ENCODE measurements around the gene NPLOC4. TPM values are rescaled to one million over a fixed set of nuclear protein-coding genes. Genes with fewer than 3 reads are reported as not detected.

The NPLOC4 gene
- total and polyA plus RNA-seq, 9 donors = 24.4 to 84.8 (median 56.3) TPM

GRCh38 chr17:81550830-81551457 is 86.0 kb downstream of the NPLOC4 start:
- Histone ChIP-seq H3K36me3 (no peaks in the 10 kb centered on the region), H3K27ac (no peak overlapping the region), H3K9me3 (no peaks in the 10 kb centered on the region), H3K4me1 (ENCODE audit: insufficient read depth) (peaks cover 10% of the 10 kb centered on the region), H3K4me3 (peak overlapping the region; percentile 94), H3K27me3 (no peaks in the 10 kb centered on the region)
- intact Hi-C loops (cut with DNase I) = no loop called here
- TF ChIP-seq EP300 (IDR thresholded peaks at IDR 0.05) = no peak
- no peak for TF ChIP-seq POLR2A (IDR thresholded peaks at IDR 0.05)
- TF ChIP-seq CTCF (IDR thresholded peaks at IDR 0.05) = no peak
- WGBS, 3 donors = 72 to 77% (median 73%) methylated on average over 27 of the region's 27 CpGs
- DNase-seq = no peak

GRCh38 chr17:81550285-81550684 is 86.6 kb downstream of the NPLOC4 start:
- Histone ChIP-seq H3K27me3 (no peaks in the 10 kb centered on the region), H3K36me3 (no peaks in the 10 kb centered on the region), H3K4me3 (no peak overlapping the region), H3K27ac (no peak overlapping the region), H3K4me1 (ENCODE audit: insufficient read depth) (peaks cover 10% of the 10 kb centered on the region), H3K9me3 (no peaks in the 10 kb centered on the region)
- TF ChIP-seq EP300 (IDR thresholded peaks at IDR 0.05) (no peak), POLR2A (IDR thresholded peaks at IDR 0.05) (no peak), CTCF (IDR thresholded peaks at IDR 0.05) (no peak)
- intact Hi-C loops (cut with DNase I) = no loop called here
- WGBS, 3 donors = 86 to 96% (median 94%) methylated on average over 14 to 15 of the region's 15 CpGs
- no peak for DNase-seq

- Histone ChIP-seq H3K27me3 (no peaks in the 10 kb centered on the region), H3K27ac (no peak overlapping the region), H3K4me3 (no peak overlapping the region), H3K9me3 (no peaks in the 10 kb centered on the region), H3K36me3 (no peaks in the 10 kb centered on the region), H3K4me1 (ENCODE audit: insufficient read depth) (peaks cover 10% of the 10 kb centered on the region)
- 86 to 89% (median 88%) methylated on average over 8 of the region's 8 CpGs for WGBS, 3 donors
- intact Hi-C loops (cut with DNase I) = no loop called here
- no peak for DNase-seq
- TF ChIP-seq POLR2A (IDR thresholded peaks at IDR 0.05) (no peak), EP300 (IDR thresholded peaks at IDR 0.05) (no peak), CTCF (IDR thresholded peaks at IDR 0.05) (no peak)
Observed at GRCh38 chr17:81549826-81550225, 87.1 kb downstream of the NPLOC4 start.

GRCh38 chr17:81549031-81549557 is 87.8 kb downstream of the NPLOC4 start:
- intact Hi-C loops (cut with DNase I) = no loop called here
- Histone ChIP-seq H3K4me3 (no peak overlapping the region), H3K4me1 (ENCODE audit: insufficient read depth) (peaks cover 10% of the 10 kb centered on the region), H3K36me3 (no peaks in the 10 kb centered on the region), H3K27me3 (no peaks in the 10 kb centered on the region), H3K9me3 (no peaks in the 10 kb centered on the region), H3K27ac (no peak overlapping the region)
- 76 to 85% (median 82%) methylated on average over 15 to 16 of the region's 16 CpGs for WGBS, 3 donors
- no peak for DNase-seq
- no peak for TF ChIP-seq EP300 (IDR thresholded peaks at IDR 0.05)
- TF ChIP-seq CTCF (IDR thresholded peaks at IDR 0.05) = no peak
- no peak for TF ChIP-seq POLR2A (IDR thresholded peaks at IDR 0.05)
